ENCODE results near the gene R3HDM1.
"Not testable (repeated sequence)": the region's sequence is repeated elsewhere in the genome, so short reads cannot be mapped to it uniquely, and the experiment has no call there.

The R3HDM1 gene

DNA sequence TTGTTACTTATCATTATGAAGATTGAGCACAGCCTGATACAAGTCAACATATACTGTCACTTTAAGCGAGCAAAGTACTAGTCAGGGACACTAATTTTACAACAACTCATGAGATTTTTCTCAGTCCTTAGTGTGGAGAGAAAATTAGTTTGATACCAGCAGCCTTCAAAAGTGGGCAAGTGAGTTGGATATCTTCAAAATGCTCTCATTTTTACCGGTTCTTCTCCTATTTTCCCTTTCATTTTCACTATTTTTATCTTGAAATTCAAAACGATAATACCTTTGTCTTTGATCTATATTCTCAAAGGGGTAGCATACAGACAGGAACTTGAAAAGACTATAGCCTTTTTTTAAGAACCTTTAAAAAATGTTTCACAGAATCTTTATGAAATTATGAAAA, 158.4 kb downstream of the R3HDM1 start:
- H3K4me3 ChIP-seq (ENCODE audit: low read depth, low read length) = no peak overlapping the region
- no peak for TF ChIP-seq CTCF (IDR thresholded peaks at IDR 0.05; ENCODE audit: low read depth, low read length, missing control alignments)
- in situ Hi-C loops (cut with HindIII; ENCODE audit: low sequenced_read_pairs) = no loop called here
- no peak for DNase-seq (ENCODE audit: low read depth)

DNA sequence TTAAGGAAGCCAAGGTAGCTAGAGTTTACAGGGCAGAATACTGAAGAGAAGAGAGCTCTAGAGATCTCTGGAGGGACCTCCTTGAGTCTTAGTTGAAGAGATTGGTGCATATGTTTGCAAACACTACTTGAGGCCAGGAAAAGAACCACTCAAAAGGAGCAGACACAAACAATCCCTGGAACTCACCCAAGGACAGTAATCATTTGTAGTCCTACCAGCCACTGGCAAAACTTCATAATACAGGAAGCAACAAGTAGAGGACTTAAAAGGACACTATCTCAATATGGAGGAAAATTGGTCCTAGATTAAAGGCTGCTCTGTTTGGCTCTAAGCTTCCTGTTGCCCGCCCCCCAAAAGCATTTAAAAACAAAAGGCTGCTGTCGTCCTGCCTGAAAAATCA, 163.4 kb downstream of the R3HDM1 start:
- no peak for DNase-seq (ENCODE audit: low read depth)
- in situ Hi-C loops (cut with HindIII; ENCODE audit: low sequenced_read_pairs) = no loop called here
- TF ChIP-seq CTCF (IDR thresholded peaks at IDR 0.05; ENCODE audit: low read depth, low read length, missing control alignments) = no peak
- H3K4me3 ChIP-seq (ENCODE audit: low read depth, low read length) = no peak overlapping the region

DNA sequence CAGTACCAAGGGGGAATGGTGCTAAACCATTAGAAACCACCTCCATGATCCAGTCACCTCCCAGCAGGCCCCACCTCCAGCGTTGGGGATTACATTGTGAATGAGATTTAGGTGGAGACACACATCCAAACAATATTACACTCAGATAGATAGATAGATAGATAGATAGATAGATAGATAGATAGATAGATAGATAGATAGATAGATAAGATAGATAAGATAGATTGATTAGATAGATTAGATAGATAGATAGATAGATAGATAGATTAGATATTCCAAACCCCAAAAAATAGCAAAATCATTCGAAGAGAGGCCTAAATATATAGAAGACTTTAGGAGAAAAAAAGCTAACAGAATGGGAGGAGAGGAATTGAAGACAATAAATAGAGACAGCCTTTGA, 167.6 kb downstream of the R3HDM1 start:
- no peak overlapping the region for H3K4me3 ChIP-seq (ENCODE audit: low read depth, low read length)
- DNase-seq (ENCODE audit: low read depth) = no peak
- TF ChIP-seq CTCF (IDR thresholded peaks at IDR 0.05; ENCODE audit: low read depth, low read length, missing control alignments) = no peak
- in situ Hi-C loops (cut with HindIII; ENCODE audit: low sequenced_read_pairs) = no loop called here

- no peak overlapping the region for H3K4me3 ChIP-seq (ENCODE audit: low read depth, low read length)
- no peak for DNase-seq (ENCODE audit: low read depth)
- in situ Hi-C loops (cut with HindIII; ENCODE audit: low sequenced_read_pairs) = no loop called here
- TF ChIP-seq CTCF (IDR thresholded peaks at IDR 0.05; ENCODE audit: low read depth, low read length, missing control alignments) = no peak
Measured at GRCh38 chr2:135701442-135701841, 170.2 kb downstream of the R3HDM1 start.

- TF ChIP-seq CTCF (IDR thresholded peaks at IDR 0.05; ENCODE audit: low read depth, low read length, missing control alignments) = no peak
Measured at GRCh38 chr2:135703300-135703699, 172.0 kb downstream of the R3HDM1 start.

DNA sequence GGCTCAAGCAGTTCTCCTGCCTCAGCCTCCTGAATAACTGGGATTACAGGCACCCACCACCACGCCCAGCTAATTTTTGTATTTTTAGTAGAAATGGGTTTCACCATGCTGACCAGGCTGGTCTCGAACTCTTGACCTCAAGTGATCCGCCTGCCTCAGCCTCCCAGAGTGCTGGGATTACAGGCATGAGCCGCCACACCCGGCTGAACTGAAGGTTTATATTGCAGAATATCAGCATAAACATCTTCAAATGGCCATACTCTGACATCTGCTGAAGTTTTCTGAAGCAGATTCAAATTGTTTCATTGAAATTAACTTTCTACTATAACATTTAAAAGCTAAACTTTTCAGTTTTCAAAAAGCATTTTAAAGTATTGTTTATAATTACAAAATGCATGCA, 172.8 kb downstream of the R3HDM1 start:
- H3K4me3 ChIP-seq (ENCODE audit: low read depth, low read length); DNase-seq (ENCODE audit: low read depth); in situ Hi-C loops (cut with HindIII; ENCODE audit: low sequenced_read_pairs): not testable (repeated sequence)

More at GRCh38 chr2:135703300-135703699, 172.0 kb downstream of the R3HDM1 start:
- DNase-seq (ENCODE audit: low read depth) = no peak
- H3K4me3 ChIP-seq (ENCODE audit: low read depth, low read length) = no peak overlapping the region
- in situ Hi-C loops (cut with HindIII; ENCODE audit: low sequenced_read_pairs) = no loop called here

GRCh38 chr2:135708159-135708558, 176.9 kb downstream of the R3HDM1 start:
- no peak overlapping the region for H3K4me3 ChIP-seq (ENCODE audit: low read depth, low read length)
- in situ Hi-C loops (cut with HindIII; ENCODE audit: low sequenced_read_pairs) = loop anchor here (5.0 kb wide), 1 partner anchor 706 kb away; no protein-coding TSS in a partner anchor

More at GRCh38 chr2:135708159-135708558, 176.9 kb downstream of the R3HDM1 start:
- TF ChIP-seq CTCF (IDR thresholded peaks at IDR 0.05; ENCODE audit: low read depth, low read length, missing control alignments) = no peak
- DNase-seq (ENCODE audit: low read depth) = no peak

Data from astrocyte of the cerebellum (primary cell).